Mucosa of descending colon (tissue), 3 donors: ENCODE results near the gene FBXL12. TPM values are rescaled to one million over a fixed set of nuclear protein-coding genes. Genes with fewer than 3 reads are reported as not detected.
"Not testable (repeated sequence)": the region's sequence is repeated elsewhere in the genome, so short reads cannot be mapped to it uniquely, and the experiment has no call there.

Experiments
- ATAC-seq: fragments of 200-7000 bp; cut with Tn5 transposase; one replicate; pipeline ENCODE4 v1.9.1; 2020; ENCODE audit warnings: mild to moderate bottlenecking, moderate library complexity
- DNase-seq, 3 donors: peaks; one replicate each; pipeline ENCODE4 v3.0.0-alpha.2; 2020
- H3K36me3 ChIP-seq: fragments of 200-600 bp; one replicate; pipeline ENCODE4 v1.8.0; 2021; ENCODE audit warnings: low read depth, mild to moderate bottlenecking
- H3K4me1 ChIP-seq: fragments of 200-600 bp; one replicate; pipeline ENCODE4 v1.8.0; 2021; ENCODE audit warnings: low read depth, mild to moderate bottlenecking
- H3K4me3 ChIP-seq: fragments of 200-600 bp; one replicate; pipeline ENCODE4 v1.8.0; 2021; ENCODE audit warnings: mild to moderate bottlenecking
- H3K9me3 ChIP-seq: fragments of 200-600 bp; one replicate; pipeline ENCODE4 v1.8.0; 2021; ENCODE audit warnings: mild to moderate bottlenecking
- intact Hi-C, 2 donors: fragments of 100-400 bp; cut with DNase I in 1 of 2; cut with micrococcal nuclease in 1 of 2; formaldehyde crosslinking; loops; one replicate each; pipeline versions ENCODE4 v1.11.0 to v1.11.1; 2022; cut with DNase I, micrococcal nuclease
- total RNA-seq, 3 donors: library from RNA; stranded (reverse); fragmentation: NEBNext Ultra II Directional in 2 of 3; extraction: Animal tissue kit (Norgen Biotek cat#: 25700) in 2 of 3; gene quantifications; one replicate each; pipeline versions ENCODE4 v1.2.1 to v1.2.4, GENCODE V29; 2021 to 2023
- TF ChIP-seq, protein P1 (sequence below): fragments of 200-600 bp; IDR thresholded peaks from one replicate; pipeline ENCODE4 v1.8.0; 2022; ENCODE audit warnings: antibody characterized with exemption, mild to moderate bottlenecking
- donor health status: DM: no; HTN: no; CAD: no; lungs with moderate emphysema.
- donor health status: DM: no; HTN: no; CAD: no.
- donor health status: DM: no; HTN: yes; CAD: no.

Gene FBXL12
- total RNA-seq, 3 donors from 2014 or later = 25.7 to 36.1 (median 31.3) TPM

DNA sequence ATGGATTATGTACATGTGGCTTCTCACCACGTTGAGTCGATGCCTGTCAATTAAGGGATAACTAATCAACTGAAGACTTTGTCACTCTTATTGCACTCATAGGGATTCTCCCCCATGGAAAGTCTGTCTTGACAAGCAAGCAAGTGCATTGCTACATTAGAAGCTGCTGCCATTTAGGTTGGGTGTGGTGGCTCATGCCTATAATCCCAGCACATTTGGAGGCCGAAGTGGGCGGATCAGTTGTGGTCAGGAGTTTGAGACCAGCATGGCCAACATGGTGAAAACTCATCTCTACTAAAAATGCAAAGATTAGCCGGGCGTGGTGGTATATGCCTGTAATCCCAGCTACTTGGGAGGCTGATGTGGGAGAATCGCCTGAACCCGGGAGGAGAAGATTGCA is 32.1 kb downstream of the FBXL12 start:
- Histone ChIP-seq H3K4me1 (peaks cover 17% of the 10 kb centered on the region), H3K4me3 (no peak overlapping the region), H3K9me3 (no peaks in the 10 kb centered on the region), H3K36me3 (no peaks in the 10 kb centered on the region)
- ATAC-seq (no peak), DNase-seq (no peak)
- intact Hi-C loops = no loop called here
- TF ChIP-seq, protein P1, sequence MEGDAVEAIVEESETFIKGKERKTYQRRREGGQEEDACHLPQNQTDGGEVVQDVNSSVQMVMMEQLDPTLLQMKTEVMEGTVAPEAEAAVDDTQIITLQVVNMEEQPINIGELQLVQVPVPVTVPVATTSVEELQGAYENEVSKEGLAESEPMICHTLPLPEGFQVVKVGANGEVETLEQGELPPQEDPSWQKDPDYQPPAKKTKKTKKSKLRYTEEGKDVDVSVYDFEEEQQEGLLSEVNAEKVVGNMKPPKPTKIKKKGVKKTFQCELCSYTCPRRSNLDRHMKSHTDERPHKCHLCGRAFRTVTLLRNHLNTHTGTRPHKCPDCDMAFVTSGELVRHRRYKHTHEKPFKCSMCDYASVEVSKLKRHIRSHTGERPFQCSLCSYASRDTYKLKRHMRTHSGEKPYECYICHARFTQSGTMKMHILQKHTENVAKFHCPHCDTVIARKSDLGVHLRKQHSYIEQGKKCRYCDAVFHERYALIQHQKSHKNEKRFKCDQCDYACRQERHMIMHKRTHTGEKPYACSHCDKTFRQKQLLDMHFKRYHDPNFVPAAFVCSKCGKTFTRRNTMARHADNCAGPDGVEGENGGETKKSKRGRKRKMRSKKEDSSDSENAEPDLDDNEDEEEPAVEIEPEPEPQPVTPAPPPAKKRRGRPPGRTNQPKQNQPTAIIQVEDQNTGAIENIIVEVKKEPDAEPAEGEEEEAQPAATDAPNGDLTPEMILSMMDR = no peak

DNA sequence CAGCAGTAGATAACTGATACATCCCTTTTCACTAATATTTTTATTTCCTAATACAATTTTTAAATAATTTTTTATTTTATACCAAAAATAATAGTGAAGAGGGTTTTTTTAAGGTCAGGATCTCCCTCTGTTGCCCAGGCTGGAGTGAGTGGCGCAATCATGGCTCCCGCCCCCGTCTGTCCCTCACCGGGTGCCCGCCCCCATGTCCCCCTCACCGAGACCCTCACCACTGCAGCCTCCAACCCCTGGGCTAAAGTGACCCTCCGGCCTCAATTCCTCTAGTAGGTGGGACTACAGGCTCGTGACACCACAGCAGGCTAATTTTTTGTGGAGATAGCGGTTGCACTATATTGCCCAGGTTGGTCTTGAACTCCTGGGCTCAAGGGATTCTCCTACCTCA is 32.5 kb downstream of the FBXL12 start:
- intact Hi-C loops = no loop called here
- H3K4me3 ChIP-seq = no peak overlapping the region
- TF ChIP-seq, protein P1 = no peak
- H3K4me1 ChIP-seq = peaks cover 17% of the 10 kb centered on the region
- no peak for ATAC-seq
- H3K9me3 ChIP-seq = no peaks in the 10 kb centered on the region
- H3K36me3 ChIP-seq = no peaks in the 10 kb centered on the region
- DNase-seq = peak in 2 of 3 donors; percentile 57 to 70

DNA sequence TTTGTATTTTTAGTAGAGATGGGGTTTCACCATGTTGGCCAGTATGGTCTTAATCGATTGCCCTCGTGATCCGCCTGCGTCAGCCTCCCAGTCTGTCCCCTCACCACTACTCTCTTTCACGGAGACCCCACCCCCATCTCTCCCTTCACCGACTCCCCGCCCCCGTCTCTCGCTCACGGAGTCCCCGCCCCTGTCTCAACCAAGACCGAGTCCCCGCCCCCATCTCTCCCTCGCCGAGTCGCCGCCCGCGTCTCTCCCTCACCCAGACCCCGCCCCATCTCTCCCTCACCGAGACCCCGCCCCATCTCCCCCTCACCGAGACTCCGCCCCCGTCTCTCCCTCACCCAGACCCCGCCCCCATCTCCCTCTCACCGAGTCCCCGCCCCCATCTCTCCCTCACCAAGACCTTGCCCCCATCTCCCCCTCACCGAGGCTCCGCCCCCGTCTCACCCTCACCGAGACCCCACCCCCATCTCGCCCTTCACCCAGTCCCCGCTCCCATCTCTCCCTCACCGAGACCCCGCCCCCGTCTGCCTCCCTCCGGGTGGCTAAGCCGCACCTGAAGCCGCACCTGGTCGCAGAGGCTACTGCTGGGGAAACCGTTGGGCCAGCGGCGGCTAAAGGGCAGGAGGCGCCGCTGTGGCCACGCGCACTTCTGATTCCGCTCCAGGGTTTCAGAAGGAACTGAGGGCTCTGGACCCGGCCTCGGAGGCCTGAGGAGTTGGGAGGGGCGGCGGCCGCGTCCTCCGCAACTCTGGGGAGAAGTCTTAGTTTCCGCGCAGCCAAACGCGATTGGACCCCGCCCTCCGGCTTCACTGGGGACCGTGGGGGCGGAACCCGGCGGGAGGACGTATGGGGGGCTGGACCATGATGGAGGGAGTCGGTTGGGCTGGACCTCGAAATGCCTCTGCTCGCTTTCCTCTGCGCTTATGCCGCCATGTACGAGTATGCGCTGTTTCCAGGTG is 33.2 kb downstream of the FBXL12 start:
- DNase-seq (peak; percentile 98 to 99 (median 99)), ATAC-seq (peak; percentile 92)
- TF ChIP-seq, protein P1 = no peak
- Histone ChIP-seq H3K9me3 (no peaks in the 10 kb centered on the region), H3K4me3 (peak overlapping the region; percentile 36), H3K36me3 (no peaks in the 10 kb centered on the region), H3K4me1 (peaks cover 13% of the 10 kb centered on the region)
- intact Hi-C loops = loop anchor here in 1 of 2 donors (2.0 kb wide), 1 partner anchor 17 kb away; the partner anchor contains the start of gene ZNF846

DNA sequence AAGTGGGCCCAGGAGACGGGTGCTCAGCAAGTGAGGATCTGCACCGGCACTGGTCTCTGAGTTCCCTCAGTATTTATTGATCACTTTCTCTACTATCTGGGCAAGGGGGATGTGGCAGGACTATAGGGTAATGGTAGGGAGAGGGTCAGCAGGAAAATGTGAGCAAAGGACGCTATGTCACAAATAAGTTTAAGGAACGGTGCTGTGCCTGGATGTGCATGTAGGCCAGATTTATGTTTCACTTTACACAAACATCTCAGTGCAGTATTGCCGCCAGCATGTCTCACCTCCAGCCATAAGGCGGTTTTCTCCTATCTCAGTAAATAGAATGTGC is 34.7 kb downstream of the FBXL12 start:
- H3K36me3 ChIP-seq, H3K9me3 ChIP-seq, H3K4me3 ChIP-seq, ATAC-seq: not testable (repeated sequence)
- H3K4me1 ChIP-seq = peaks cover 13% of the 10 kb centered on the region
- intact Hi-C loops = loop anchor here in 1 of 2 donors (2.0 kb wide), 1 partner anchor 15 kb away; the partner anchor contains the start of gene ZNF846
- peak in 1 of 3 donors; percentile 34 for DNase-seq

DNA sequence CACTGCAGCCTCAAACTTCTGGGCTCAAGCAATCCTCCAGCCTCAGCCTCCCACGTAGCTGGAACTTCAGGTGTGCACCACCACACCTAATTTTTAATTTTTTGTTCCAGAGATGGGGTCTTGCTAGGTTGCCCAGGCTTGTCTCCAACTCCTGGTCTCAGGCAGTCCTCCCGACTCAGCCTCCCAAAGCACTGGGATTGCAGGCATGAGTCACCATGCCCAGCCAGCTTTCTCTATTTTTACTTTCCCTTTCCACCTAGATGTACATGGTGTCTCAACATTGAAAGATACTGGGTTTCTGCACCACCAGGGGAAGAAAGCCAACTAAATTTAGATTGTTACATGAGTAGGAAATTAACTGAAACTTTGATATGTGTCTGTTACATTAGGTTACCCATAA is 36.5 kb downstream of the FBXL12 start:
- Histone ChIP-seq H3K4me1 (peaks cover 13% of the 10 kb centered on the region), H3K4me3 (no peak overlapping the region), H3K9me3 (no peaks in the 10 kb centered on the region), H3K36me3 (no peaks in the 10 kb centered on the region)
- ATAC-seq (no peak), DNase-seq (no peak)
- intact Hi-C loops = no loop called here
- TF ChIP-seq, protein P1 = no peak
